Hepatocyte (in vitro differentiated cells): ENCODE data around the gene MUC6. TPM values are rescaled to one million over a fixed set of nuclear protein-coding genes. Genes with fewer than 3 reads are reported as not detected.

Source experiments
- DNase-seq: peaks from one replicate; pipeline ENCODE4 v3.0.0-alpha.2; 2016; ENCODE audit warnings: low spot score
- H2AFZ ChIP-seq: fragments of 200-600 bp; sonication (generic); 2 replicates; pipeline ENCODE4 v1.6.0; 2016; ENCODE audit warnings: antibody characterized with exemption, mild to moderate bottlenecking
- H3K27ac ChIP-seq: fragments of 200-600 bp; sonication (generic); 2 replicates; pipeline ENCODE4 v1.5.1; 2016; ENCODE audit warnings: mild to moderate bottlenecking
- H3K27me3 ChIP-seq: fragments of 200-600 bp; sonication (generic); 2 replicates; pipeline ENCODE4 v1.6.1; 2016
- H3K36me3 ChIP-seq: fragments of 200-600 bp; sonication (generic); replicated peaks from 2 replicates; pipeline ENCODE4 v1.5.1; 2016; ENCODE audit warnings: low read depth; ENCODE audit not compliant: insufficient read depth
- H3K4me1 ChIP-seq: fragments of 200-600 bp; sonication (generic); 2 replicates; pipeline ENCODE4 v1.5.1; 2016; ENCODE audit warnings: mild to moderate bottlenecking, moderate library complexity; ENCODE audit not compliant: insufficient read depth
- H3K4me2 ChIP-seq: fragments of 200-600 bp; sonication (generic); 2 replicates; pipeline ENCODE4 v1.6.0; 2016
- H3K4me3 ChIP-seq: fragments of 200-600 bp; sonication (generic); 2 replicates; pipeline ENCODE4 v1.5.1; 2016; ENCODE audit warnings: mild to moderate bottlenecking
- H3K79me2 ChIP-seq: fragments of 200-600 bp; sonication (generic); 2 replicates; pipeline ENCODE4 v1.6.0; 2017; ENCODE audit warnings: mild to moderate bottlenecking
- H3K9me2 ChIP-seq: fragments of 200-600 bp; sonication (generic); replicated peaks from 2 replicates; pipeline ENCODE4 v1.6.0; 2017; ENCODE audit warnings: mild to moderate bottlenecking; ENCODE audit not compliant: insufficient read depth
- H3K9me3 ChIP-seq: fragments of 200-600 bp; sonication (generic); 2 replicates; pipeline ENCODE4 v1.5.1; 2016; ENCODE audit warnings: low read depth, mild to moderate bottlenecking
- H4K20me1 ChIP-seq: fragments of 200-600 bp; sonication (generic); 2 replicates; pipeline ENCODE4 v1.6.0; 2016; ENCODE audit warnings: mild to moderate bottlenecking; ENCODE audit not compliant: insufficient read depth, poor library complexity, severe bottlenecking
- CTCF ChIP-seq: fragments of 200-600 bp; sonication (generic); IDR thresholded peaks from 2 replicates; pipeline ENCODE4 v1.5.1; 2016; ENCODE audit warnings: antibody characterized with exemption, mild to moderate bottlenecking; ENCODE audit not compliant: poor library complexity
- EZH2 ChIP-seq: fragments of 200-600 bp; sonication (generic); IDR thresholded peaks from 2 replicates; pipeline ENCODE4 v1.6.1; 2016; ENCODE audit warnings: antibody characterized with exemption, mild to moderate bottlenecking, borderline replicate concordance
- EZH2phosphoT487 ChIP-seq: fragments of 200-600 bp; sonication (generic); IDR thresholded peaks from one replicate; pipeline ENCODE4 v1.6.1; 2018; ENCODE audit warnings: antibody characterized with exemption, mild to moderate bottlenecking, low read depth, moderate library complexity; ENCODE audit not compliant: unreplicated experiment, severe bottlenecking
- whole genome bisulfite sequencing: methylation state at CpG from one replicate; pipeline ENCODE4 v1.1.6; 2016; ENCODE audit warnings: low lambda C conversion rate; ENCODE audit errors: missing lambda C conversion rate; 5-methylcytosine and 5-hydroxymethylcytosine counted together
- polyA plus RNA-seq: library from polyadenylated mRNA; unstranded; fragments of >200 nt; fragmentation: Nextera tagmentation; extraction: Ambion mirVana; gene quantifications from 2 replicates; pipeline ENCODE4 v1.2.1, GENCODE V29; 2016
- total RNA-seq: library from RNA; depleted of rRNA; stranded (reverse); fragments of >200 nt; gene quantifications from 2 replicates; pipeline ENCODE4 v1.2.3, GENCODE V29; 2014

MUC6 gene
- total and polyA plus RNA-seq, 2 experiments from 2014 or later, result not detected

- Histone ChIP-seq H3K27ac (no peak overlapping the region), H3K27me3 (no peaks in the 10 kb centered on the region), H3K4me3 (no peak overlapping the region), H3K36me3 (no peaks in the 10 kb centered on the region), H3K9me3 (no peaks in the 10 kb centered on the region), H4K20me1 (no peaks in the 10 kb centered on the region), H2AFZ (no peak overlapping the region), H3K9me2 (no peaks in the 10 kb centered on the region), H3K4me1 (peaks cover 27% of the 10 kb centered on the region), H3K4me2 (no peak overlapping the region), H3K79me2 (no peaks in the 10 kb centered on the region)
- TF ChIP-seq EZH2phosphoT487, result no peak
- no peak for TF ChIP-seq EZH2
- WGBS, result 73% methylated on average over 14 of the region's 18 CpGs
- peak; percentile 62 for DNase-seq
Measured at GRCh38 chr11:1072116-1072820, 35.8 kb upstream of the MUC6 start.

- Histone ChIP-seq H3K4me3 (no peak overlapping the region), H4K20me1 (no peaks in the 10 kb centered on the region), H3K9me3 (no peaks in the 10 kb centered on the region), H3K27ac (no peak overlapping the region), H3K79me2 (no peaks in the 10 kb centered on the region), H3K4me1 (peaks cover 27% of the 10 kb centered on the region), H2AFZ (no peak overlapping the region), H3K4me2 (no peak overlapping the region), H3K36me3 (no peaks in the 10 kb centered on the region), H3K9me2 (no peaks in the 10 kb centered on the region), H3K27me3 (no peaks in the 10 kb centered on the region)
- DNase-seq, result no peak
- 84% methylated on average over 15 of the region's 21 CpGs for WGBS
- no peak for TF ChIP-seq EZH2
- TF ChIP-seq CTCF, result no peak
- TF ChIP-seq EZH2phosphoT487, result no peak
Measured at GRCh38 chr11:1071571-1072115, 35.1 kb upstream of the MUC6 start.

- no peaks in the 10 kb centered on the region for H3K27me3 ChIP-seq
- no peak for DNase-seq
Measured at GRCh38 chr11:1070594-1071462, 34.3 kb upstream of the MUC6 start.

More at GRCh38 chr11:1070594-1071462, 34.3 kb upstream of the MUC6 start:
- Histone ChIP-seq H3K9me3 (no peaks in the 10 kb centered on the region), H3K4me3 (no peak overlapping the region), H3K4me2 (no peak overlapping the region), H2AFZ (no peak overlapping the region), H3K36me3 (no peaks in the 10 kb centered on the region), H3K79me2 (no peaks in the 10 kb centered on the region), H3K27ac (no peak overlapping the region), H3K9me2 (no peaks in the 10 kb centered on the region), H4K20me1 (no peaks in the 10 kb centered on the region), H3K4me1 (peaks cover 27% of the 10 kb centered on the region)
- no peak for TF ChIP-seq EZH2
- no peak for TF ChIP-seq EZH2phosphoT487
- TF ChIP-seq CTCF, result no peak
- 86% methylated on average over 9 of the region's 9 CpGs for WGBS
